ENCODE results near the gene RNF187.

RNF187 gene

DNA sequence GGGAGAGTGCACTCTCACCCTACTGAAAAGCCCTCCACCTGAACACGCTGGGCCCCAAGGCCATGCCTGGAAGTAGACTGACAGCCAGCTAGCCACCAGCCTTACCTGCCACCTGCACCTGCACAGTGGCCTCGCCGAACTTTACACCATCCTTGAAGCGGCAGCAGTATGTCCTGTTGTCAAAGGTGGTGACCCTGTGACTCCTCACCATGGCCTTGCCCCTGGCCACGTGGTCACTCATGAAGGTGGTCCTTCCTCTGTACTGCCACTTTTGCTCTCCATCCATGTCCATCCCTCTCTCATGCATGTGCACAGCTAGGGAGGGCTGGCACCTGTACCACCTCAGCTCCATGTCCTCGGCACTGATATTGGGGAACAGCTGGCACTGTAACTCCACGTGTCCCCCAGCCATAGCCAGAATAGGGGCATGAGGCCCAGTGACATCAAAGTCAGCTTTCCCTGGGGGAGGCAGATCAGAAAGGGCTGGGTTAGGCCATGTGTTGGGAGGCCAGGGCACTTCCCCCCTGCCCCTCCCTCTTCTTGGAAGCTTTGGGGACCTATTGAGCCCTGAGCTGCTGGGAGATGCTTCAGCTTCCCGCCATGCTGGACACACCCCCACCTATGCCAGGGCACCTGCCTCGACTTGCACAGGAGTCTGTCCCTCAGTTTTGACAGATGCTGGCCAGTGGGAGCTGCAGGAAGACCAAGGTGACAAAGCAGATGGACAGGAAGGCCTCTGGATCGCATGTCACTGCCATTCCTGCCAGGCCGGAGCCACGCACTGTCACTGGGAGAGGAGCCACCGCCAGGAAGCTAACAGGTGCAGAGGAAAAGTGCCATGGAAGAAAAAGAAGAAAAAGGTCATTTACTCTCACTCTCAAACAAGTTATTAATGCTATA, 24.6 kb downstream of the RNF187 start:
- no peak for DNase-seq

DNA sequence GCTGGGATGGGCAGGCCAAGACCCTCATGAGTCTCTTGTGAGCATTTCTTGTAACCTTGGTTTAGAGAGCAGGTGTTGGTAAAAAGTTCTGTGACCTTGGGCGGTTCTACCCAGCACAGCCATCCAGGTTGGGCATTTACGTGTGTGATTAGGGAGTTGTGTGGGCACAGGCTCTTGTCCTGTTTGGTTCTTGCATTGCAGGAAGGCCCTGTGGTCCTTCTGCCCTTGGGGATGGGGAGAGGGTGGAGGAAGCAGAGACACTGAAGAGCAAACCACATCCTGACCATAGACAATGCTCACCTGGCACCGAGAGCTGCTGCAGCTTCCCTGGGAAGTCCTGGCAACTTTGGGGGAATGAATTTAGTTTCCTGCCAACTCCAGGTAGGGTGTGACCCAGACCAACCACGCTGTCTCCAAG, 25.6 kb downstream of the RNF187 start:
- no peak for DNase-seq

DNA sequence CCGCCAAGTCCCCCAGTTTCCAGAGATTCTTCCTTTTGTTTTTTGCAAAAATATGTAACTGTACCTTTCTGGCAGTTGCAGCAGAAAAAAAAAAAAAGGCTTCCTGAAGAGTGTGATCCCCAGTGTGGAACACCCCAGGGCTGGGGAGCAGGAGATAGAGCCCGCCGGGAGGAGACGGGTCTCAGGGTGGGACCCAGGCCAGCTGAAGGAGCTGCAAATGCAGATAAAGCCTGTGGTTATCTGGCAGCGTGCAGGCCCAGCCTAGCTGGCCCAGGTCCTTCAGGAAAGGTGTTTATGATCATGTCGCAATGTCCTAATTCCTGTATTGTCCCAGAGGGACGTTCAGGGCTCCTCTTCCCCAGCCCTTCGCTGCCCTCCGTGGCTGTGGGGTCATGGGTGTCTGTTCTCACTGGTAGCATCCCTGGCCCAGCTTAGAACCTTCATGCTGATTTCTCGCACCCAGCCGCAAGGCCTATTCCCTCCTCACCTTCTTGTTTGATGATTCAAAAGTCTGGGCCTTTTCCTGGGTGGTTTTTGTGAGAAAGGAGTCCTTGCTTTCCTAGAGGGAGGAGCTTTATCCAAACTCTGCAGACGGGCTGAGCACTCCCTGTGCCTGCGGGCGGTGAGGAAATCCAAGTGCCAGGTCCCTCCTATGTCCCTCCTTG, 26.2 kb downstream of the RNF187 start:
- DNase-seq: no peak

DNA sequence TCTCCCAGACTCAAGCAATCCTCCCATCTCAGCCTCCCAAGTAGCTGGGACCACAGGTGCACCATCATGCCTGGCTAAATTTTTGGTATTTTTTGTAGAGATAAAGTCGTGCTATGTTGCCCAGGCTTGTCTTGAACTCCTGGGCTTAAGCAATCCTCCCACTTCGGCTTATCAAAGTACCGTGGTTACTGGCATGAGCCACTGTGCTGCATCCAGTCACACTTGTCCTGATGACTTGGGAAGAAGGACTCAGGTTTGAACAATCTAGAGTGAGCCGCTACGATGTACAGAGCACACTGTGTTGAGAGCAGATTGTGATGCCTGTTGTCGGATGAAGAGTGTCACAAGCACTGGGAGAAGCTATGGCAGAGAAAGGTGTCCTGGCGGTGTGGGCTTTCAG, 27.2 kb downstream of the RNF187 start:
- no peak for DNase-seq

DNA sequence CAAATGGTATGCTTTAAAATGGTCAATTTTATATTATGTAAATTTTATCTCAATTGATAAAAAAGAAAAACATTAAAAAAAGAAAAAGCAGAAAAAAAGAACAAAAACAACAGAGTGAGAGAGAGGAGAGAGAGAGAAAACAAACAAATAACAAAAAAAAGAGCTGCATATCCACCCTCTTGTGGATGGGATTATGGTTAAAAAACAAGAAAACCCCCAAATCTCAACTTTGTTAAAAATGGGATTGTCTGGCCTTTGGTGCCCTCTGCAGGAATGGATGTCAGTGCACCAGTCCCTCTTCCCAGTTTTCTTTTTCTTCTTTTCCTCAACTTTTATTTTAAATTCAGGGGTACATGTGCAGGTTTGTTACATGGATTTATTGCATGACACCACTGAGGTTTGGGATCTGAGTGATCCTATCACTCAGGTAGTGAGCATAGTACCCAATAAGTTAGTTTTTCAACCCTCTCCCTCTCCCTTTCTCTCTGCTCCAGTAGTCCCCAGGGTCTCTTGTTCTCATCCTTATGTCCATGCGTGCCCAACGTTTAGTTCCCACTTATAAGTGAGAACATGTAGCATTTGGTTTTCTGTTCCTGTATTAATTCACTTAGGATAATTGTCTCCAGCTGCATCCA, 28.1 kb downstream of the RNF187 start:
- no peak for DNase-seq

DNA sequence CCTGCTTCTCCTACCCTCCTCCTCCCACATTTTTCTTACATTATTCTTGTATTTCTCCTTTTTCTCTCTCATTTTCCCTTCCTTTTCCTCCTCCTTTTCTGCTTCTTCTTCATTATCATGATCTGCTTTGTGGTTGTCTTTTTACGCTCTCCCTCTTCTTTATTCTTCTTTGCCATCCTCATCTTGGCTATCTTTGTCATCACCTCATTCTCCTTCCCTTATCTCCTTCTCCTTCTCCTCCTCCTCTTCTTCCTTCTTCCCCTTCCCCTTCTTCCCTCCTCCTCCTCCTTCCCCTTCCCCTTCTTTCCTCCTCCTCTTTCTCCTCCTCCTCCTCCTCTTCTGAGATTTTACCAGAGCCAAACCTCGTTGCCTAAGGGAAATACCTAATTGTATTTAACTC, 30.5 kb downstream of the RNF187 start:
- DNase-seq: no peak

DNA sequence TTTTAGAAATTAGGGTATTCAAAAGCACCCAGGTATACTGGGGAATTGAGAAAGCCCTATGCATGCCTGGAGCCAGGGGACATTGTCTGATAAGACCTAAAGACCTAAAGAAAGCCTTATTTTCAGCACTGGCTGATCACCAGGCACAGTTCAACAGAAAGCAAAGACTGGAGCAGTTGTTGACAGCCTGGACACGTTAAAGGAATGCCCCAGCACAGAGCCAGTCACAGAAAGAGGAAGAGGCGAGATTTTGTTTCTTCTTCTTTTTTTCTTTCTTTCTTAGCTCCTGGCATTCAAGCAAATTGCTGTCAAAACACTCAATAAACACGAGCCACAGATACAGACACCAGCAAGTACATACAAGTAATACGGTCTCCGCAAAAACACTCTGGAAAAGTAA, 40.4 kb downstream of the RNF187 start:
- DNase-seq: no peak

DNA sequence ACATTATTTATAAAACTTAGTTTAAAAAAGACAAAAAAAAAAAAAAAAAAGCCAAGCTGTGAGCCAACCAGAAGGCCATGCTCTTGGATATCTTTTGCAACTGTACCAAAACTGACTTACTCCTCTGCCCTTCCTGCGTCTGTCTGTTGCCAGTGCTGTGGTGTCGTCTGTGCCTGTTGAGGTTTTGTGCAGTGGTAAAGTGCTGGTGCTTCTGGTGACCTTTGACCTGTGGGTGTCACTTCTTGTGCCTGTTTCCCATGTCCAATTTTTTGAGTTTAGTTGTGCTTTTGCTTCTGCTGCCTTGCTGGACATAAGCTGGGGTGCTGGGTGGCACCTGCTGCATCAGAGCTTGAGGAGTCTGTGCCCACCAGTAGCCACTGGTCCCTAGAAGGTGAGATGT, 41.4 kb downstream of the RNF187 start:
- DNase-seq: no peak

DNA sequence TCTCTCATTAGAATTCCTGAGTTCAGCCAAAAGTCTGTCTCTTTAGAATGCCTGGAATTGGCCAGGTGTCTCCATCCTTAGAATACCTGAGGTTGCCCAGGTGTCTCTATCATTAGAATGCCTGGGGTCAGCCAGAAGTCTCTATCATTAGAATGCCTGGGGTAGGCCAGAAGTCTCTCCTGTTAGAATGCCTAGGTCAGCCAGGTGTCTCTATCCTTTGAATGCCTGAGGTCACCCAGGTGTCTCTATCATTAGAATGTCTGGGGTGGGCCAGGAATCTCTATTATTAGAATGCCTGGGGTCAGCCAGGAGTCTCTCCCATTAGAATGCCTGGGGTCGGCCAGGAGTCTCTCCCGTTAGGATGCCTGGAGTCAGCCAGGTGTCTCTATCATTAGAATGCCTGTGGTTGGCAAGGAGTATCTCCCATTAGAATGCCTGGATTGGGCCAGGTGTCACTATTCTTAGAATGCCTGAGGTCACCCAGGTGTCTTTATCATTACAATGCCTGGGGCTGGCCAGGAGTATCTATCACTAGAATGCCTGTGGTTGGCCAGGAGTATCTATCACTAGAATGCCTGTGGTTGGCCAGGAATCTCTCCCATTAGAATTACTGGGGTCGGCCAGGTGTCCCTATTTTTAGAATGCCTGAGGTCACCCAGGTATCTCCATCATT, 43.0 kb downstream of the RNF187 start:
- DNase-seq: no peak

DNA sequence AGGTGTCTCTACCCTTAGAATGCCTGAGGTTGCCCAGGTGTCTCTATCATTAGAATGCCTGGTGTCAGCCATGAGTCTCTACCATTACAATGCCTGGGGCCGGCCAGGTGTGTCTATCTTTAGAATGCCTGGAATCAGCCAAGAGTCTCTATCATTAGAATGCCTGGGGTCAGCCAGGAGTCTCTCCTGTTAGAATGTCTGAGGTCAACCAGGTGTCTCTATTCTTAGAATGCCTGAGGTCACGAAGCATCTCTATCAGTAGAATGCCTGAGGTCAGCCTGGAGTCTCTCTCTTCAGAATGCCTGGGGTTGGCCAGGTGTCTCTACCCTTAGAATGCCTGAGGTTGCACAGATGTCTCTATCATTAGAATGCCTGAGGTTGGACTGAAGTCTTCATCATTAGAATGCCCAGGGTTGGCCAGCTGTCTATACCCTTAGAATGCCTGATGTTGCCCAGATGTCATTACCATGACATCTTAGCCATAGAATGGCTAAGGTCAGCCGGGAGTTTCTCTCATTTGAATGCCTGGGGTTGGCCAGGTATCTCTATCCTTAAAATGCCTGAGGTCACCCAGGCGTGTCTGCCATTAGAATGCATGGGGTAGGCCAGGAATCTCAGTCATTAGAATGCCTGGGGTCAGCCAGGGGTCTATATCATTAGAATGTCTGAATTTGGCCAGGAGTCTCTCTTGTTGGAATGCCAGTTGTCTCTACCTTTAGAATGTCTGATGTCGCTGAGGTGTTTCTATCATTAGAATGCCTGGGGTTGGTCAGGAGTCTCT, 44.0 kb downstream of the RNF187 start:
- no peak for DNase-seq

DNA sequence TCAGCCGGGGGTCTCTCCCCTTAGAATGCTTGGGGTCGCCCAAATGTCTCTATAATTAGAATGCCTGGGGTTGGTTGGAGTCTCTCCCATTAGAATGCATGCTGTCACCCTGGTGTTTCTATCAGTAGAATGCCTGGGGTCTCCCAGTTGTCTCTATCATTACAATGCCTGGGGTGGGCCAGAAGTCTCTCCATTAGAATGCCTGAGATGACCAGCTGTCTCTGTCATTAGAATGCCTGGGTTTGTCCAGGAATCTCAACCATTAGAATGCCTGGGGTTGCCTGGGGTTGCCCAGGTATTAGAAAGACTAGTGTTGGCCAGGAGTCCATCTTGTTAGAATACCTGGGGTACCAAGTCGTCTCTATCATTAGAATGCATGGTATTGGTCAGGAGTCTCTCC, 51.6 kb downstream of the RNF187 start:
- no peak for DNase-seq

DNA sequence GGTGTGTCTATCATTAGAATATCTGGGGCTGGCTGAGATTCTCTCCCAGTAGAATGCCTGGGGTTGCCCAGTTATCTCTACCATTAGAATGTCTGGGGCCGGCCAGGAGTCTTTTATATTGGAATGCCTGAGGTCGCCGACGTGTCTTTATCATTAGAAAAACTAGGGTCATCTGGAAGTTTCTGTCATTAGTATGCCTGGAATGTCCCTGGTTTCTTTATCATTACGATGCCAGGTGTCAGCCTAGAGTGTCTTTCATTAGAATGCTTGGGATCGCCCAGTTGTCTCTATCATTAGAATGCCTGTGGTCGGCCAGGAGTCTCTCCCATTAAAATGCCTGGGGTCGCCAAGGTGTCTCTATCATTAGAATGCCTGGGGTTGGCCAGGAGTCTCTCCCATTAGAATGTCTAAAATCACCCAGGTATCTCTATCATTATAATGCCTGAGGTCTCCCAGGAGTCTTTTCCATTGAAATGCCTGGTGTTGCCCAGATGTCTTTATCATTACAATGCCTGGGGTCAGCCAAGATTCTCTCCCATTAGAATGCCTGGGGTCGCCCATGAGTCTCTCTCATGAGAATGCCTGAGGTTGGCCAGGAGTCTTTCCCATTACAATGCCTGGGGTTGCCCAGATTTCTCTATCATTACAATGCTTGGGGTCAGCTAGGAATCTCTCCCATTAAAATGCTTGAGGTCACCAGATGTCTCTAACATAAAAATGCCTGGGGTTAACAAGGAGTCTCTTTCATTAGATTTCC, 53.2 kb downstream of the RNF187 start:
- DNase-seq: no peak

DNA sequence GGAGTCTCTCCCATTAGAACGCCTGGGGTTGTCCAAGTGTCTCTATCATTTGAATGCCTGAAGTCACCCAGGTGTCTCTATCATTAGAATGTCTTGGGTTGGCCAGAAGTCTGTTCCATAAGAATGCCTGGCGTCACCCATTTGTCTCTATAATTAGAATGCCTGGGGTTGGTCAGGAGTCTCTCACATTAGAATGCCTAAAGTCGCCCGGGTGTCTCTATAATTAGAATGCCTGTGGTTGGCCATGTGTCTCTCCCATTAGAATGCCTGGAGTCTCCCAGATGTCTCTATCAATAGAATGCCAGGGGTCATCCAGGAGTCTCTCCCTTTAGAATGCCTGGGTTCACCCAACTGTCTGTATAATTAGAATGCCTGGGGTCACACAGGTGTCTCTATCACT, 54.5 kb downstream of the RNF187 start:
- no peak for DNase-seq

DNA sequence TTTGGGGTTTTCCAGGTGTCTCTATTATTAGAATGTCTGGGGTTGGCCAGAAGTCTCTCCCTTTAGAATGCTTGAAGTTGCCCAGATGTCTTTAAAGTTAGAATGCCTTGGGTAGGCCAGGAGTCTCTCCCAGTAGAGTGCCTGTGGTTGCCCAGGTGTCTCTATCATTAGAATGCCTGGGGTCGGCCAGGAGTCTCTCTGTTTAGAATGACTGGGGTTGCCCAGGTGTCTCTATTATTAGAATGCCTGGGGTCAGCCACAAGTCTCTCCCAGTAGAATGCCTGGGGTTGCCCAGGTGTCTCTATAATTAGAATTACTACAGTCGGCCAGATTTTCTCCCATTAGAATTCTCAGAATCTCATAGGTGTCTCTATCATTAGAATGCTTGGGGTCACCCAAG, 55.2 kb downstream of the RNF187 start:
- no peak for DNase-seq

DNA sequence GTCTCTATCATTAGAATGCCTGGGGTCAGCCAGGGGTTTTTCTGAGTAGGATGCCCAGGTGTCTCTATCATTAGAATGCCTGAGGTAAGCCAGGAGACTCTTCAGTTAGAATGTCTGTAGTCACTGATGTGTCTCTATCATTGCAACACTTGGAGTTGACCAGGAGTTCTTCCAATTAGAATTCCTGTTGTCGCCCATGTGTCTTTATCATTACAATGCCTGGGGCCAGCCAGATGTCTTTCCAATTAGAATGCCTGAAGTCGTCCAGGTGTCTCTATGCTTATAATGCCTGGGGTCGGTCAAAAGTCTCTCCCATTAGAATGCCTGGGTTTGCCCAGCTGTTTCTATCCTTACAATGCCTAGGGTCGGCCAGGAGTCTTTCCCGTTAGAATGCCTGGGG, 55.8 kb downstream of the RNF187 start:
- DNase-seq: no peak

DNA sequence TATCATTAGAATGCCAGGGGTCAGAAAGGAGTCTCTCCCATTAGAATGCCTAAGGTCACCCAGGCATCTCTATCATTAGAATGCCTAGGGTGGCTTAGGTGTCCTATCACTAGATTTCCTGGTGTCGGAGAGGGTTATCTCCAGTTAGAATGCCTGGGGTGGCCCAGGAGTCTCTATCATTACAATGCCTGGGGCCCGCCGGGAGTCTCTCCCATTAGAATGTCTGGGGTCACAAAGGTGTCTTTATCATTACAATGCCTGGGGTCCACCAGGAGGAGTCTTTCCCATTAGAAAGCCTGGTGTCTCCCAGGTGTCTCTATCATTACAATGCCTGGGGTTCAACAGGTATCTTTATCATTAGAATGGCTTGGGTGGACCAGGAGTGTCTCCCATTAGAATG, 56.2 kb downstream of the RNF187 start:
- no peak for DNase-seq

DNA sequence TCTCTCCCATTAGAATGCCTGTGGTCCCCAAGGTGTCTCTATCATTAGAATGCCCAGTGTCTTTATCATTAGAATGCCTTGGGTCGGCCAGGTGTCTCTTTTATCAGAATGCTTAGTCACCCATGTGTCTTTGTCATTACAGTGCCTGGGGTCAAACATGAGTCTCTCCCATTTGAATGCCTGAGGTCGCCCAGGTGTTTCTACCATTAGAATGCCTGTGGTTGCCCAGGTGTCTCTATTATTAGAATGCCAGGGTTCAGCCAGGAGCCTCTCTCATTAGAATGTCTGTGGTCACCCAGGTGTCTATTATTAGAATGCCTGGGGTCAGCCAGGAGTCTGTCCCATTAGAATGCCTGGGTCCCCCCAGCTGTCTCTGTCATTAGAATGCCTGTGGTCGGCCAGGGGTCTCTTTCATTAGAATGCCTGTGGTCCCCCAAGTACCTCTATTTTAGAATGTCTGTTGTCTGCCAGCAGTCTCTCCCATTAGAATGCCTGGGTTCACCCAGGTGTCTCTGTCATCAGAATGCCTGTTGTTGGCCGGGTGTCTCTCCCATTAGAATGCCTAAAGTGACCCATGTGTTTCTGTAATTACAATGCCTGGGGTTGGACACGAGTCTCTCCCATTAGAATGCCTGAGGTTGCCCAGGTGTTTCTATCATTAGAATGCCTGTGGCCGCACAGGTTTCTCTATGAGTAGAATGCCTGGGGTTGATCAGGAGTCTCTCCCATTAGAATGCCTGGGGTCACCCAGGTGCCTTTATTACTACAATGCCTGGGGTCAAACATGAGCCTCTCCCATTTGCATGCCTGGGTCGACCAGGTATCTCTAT, 57.1 kb downstream of the RNF187 start:
- DNase-seq: no peak

DNA sequence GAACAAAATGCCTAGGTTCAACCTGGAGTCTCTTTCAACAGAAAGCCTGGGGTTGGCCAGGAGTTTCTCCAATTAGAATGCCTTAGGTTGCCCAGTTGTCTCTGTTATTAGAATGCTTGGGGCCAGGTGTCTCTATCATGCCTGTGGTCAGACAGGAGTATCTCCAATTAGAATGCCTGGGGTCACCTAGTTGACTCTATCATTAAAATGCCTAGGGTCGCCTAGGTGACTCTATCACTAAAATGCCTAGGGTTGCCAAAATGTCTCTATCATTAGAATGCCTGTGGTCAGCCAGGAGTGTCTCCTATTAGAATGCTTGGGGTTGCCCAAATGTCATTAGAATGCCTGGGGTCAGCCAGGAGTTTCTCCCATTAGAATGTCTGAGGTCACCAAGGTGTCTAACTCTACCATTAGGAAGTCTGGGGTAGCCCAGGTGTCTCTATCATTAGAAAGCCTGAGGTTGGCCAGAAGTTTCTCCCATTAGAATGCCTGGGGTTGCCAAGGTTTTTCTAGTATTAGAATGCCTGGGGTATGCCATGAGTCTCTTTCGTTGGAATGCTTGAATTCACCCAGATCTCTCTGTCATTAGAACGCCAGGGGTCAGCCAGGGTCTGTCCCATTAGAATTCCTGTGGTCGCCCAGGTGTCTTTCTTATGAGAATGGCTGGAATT, 57.9 kb downstream of the RNF187 start:
- no peak for DNase-seq
